Breast epithelium (tissue), 3 donors: Measurements from ENCODE around the gene TMEM198.

ENCODE experiments used
- POLR2A ChIP-seq: fragments of 450-650 bp; IDR thresholded peaks from one replicate; pipeline ENCODE4 v1.6.1; 2016; ENCODE audit warnings: antibody characterized with exemption, mild to moderate bottlenecking, moderate library complexity
- POLR2AphosphoS5 ChIP-seq, 3 donors: sonication (generic); formaldehyde crosslinking; IDR thresholded peaks; one replicate each; pipeline ENCODE4 v1.6.1; 2017; ENCODE audit warnings: antibody characterized with exemption in 3 of 3
- TF ChIP-seq, protein P1 (sequence below), 3 donors: fragments of 450-650 bp; IDR thresholded peaks; one replicate each; pipeline ENCODE4 v1.5.1; 2016 to 2017; ENCODE audit warnings: antibody characterized with exemption in 3 of 3, mild to moderate bottlenecking in 3 of 3, moderate library complexity in 3 of 3

DNA sequence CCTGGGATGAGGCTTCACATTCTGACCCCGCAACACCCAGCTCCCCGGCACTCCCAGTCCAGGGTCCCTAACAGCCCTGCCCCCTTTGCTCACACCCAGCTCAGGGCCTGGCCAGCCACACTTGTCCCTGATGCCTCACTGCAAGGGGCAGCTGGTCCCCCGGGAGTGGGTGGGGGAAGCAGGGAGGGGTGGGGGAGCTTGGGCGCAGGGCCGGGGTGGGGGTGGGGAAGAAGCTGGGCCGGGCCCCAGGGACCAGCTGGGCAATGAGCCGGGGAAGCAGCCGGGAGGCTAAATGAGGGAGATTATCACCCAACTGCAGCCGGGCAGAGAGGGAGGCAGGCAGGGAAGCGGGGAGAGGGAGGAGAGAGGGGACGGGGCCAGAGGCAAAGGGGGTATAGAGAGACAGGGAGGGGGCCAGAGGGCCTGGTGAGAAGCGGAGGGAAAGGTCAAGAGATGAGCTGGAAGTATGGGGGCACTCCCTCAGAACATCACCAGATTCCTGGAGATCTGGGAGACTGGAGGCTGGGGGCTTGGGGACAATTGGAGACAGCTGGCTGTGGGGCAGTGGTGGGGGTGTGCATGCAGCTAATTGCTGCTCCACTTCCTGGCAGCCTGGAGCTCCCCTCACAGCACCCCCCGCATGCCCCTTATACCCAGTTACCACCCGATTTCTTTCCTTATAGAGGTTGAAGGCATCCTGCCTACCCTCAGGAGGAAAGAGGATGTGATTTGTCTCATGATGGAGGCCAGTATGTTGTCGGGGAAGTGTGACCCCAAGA is 32.1 kb upstream of the TMEM198 start:
- TF ChIP-seq, protein P1, sequence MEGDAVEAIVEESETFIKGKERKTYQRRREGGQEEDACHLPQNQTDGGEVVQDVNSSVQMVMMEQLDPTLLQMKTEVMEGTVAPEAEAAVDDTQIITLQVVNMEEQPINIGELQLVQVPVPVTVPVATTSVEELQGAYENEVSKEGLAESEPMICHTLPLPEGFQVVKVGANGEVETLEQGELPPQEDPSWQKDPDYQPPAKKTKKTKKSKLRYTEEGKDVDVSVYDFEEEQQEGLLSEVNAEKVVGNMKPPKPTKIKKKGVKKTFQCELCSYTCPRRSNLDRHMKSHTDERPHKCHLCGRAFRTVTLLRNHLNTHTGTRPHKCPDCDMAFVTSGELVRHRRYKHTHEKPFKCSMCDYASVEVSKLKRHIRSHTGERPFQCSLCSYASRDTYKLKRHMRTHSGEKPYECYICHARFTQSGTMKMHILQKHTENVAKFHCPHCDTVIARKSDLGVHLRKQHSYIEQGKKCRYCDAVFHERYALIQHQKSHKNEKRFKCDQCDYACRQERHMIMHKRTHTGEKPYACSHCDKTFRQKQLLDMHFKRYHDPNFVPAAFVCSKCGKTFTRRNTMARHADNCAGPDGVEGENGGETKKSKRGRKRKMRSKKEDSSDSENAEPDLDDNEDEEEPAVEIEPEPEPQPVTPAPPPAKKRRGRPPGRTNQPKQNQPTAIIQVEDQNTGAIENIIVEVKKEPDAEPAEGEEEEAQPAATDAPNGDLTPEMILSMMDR (IDR thresholded peaks at IDR 0.05), result no peak
- TF ChIP-seq POLR2A (no peak), POLR2AphosphoS5 (IDR thresholded peaks at IDR 0.05) (no peak)
